ENCODE measurements around the gene OCA2.

OCA2 gene

GRCh38 chr15:28075573-28075972, 23.5 kb downstream of the OCA2 start:
- DNase-seq, result no peak

- no peak for DNase-seq
Observed at GRCh38 chr15:28068930-28069329, 30.2 kb downstream of the OCA2 start.

GRCh38 chr15:28066231-28066630, 32.9 kb downstream of the OCA2 start:
- no peak for DNase-seq

- no peak for DNase-seq
Observed at GRCh38 chr15:28060005-28060404, 39.1 kb downstream of the OCA2 start.

- no peak for DNase-seq
Observed at GRCh38 chr15:28058082-28058481, 41.0 kb downstream of the OCA2 start.

GRCh38 chr15:28051955-28052633, 47.0 kb downstream of the OCA2 start:
- no peak for DNase-seq

- no peak for DNase-seq
Observed at GRCh38 chr15:28049581-28049980, 49.5 kb downstream of the OCA2 start.

- no peak for DNase-seq
Observed at GRCh38 chr15:28047277-28047676, 51.8 kb downstream of the OCA2 start.

- no peak for DNase-seq
Observed at GRCh38 chr15:28044121-28044672, 54.9 kb downstream of the OCA2 start.

- no peak for DNase-seq
Observed at GRCh38 chr15:28043691-28044091, 55.4 kb downstream of the OCA2 start.

GRCh38 chr15:28037969-28038590, 61.0 kb downstream of the OCA2 start:
- no peak for DNase-seq

- no peak for DNase-seq
Observed at GRCh38 chr15:28033443-28033842, 65.7 kb downstream of the OCA2 start.

- DNase-seq, result no peak
Observed at GRCh38 chr15:28030801-28031200, 68.3 kb downstream of the OCA2 start.

GRCh38 chr15:28027714-28028076, 71.4 kb downstream of the OCA2 start:
- no peak for DNase-seq

GRCh38 chr15:28026764-28027713, 72.1 kb downstream of the OCA2 start:
- DNase-seq, result no peak

GRCh38 chr15:28026221-28026620, 72.9 kb downstream of the OCA2 start:
- no peak for DNase-seq

GRCh38 chr15:28025413-28025812, 73.7 kb downstream of the OCA2 start:
- no peak for DNase-seq

GRCh38 chr15:28024889-28025250, 74.2 kb downstream of the OCA2 start:
- no peak for DNase-seq

- DNase-seq, result no peak
Observed at GRCh38 chr15:28023933-28024888, 74.9 kb downstream of the OCA2 start.

- no peak for DNase-seq
Observed at GRCh38 chr15:28023422-28023821, 75.7 kb downstream of the OCA2 start.

GRCh38 chr15:28022961-28023360, 76.2 kb downstream of the OCA2 start:
- no peak for DNase-seq

GRCh38 chr15:28022181-28022580, 76.9 kb downstream of the OCA2 start:
- no peak for DNase-seq
